Smooth muscle cell of the pulmonary artery (primary cell): Measurements from ENCODE around the gene SMIM10L1. TPM values are rescaled to one million over a fixed set of nuclear protein-coding genes. Genes with fewer than 3 reads are reported as not detected.

Source experiments
- total RNA-seq: library from RNA; depleted of rRNA; stranded (reverse); fragments of >200 nt; gene quantifications from 2 replicates; pipeline ENCODE4 v1.2.3, GENCODE V29; 2014

SMIM10L1 gene
- total RNA-seq, result 5.1 and 6.0 TPM in 2 replicates

DNA sequence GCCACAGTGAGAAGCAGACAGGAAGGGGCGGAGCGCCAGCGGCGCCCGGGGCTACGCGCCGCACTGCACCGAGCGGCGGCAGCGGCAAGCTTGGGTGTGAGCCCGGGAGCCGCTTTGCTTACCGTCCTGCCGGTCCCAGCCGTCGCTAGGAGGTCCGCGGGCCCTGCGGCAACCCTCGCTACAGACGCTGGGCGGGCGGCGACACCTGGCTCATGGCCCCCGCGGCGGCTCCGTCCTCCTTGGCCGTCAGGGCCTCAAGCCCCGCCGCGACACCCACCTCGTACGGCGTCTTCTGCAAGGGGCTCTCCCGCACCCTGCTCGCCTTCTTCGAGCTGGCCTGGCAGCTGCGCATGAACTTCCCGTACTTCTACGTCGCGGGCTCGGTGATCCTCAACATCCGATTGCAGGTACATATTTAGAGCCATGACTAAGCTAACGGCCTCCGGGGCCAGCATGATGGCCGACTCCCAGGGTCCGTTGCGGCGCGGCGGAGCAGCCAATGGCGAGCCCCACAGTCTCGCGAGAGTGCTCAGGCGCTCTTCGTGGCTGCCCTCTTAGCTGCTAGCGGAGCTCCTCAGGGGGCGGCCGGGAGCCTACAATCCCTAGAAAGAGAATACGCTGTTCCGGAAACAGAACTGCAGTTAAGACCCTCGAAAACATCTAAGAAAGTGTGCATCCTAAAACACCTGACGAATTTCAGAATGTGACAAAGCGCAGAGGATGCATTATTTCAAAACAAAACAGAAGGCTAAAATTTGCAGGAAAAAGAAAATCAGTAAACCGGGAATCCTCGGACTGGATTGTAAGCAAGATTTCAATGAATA lies at the start of gene SMIM10L1:
Gene SMIM10L1, plus strand, starts transcription at position 50 of the 824 bp plus-strand sequence. Its CDS starts 163 bp downstream, at position 213.

GRCh38 chr12:11134305-11134704 lies 36.7 kb upstream of the SMIM10L1 start, which contains the start of gene TAS2R30:
TSS of gene TAS2R30 (minus strand) at chr12:11134644. CDS start at chr12:11134244, 400 bp downstream.

GRCh38 chr12:11186837-11187236 lies 15.8 kb downstream of the SMIM10L1 start, which contains the start of gene TAS2R42:
TSS of gene TAS2R42 (minus strand) at chr12:11186937. CDS start at chr12:11186937, 0 bp downstream.

Other genes starting within 250 kb of the SMIM10L1 start
- not detected in 2 replicates for gene PRH2, start 242.0 kb upstream of the SMIM10L1 start, total RNA-seq
- 2.6 and 4.3 TPM in 2 replicates for gene TAS2R14, start 231.9 kb upstream of the SMIM10L1 start, total RNA-seq
- 2.9 and 6.5 TPM in 2 replicates for gene TAS2R50, start 184.3 kb upstream of the SMIM10L1 start, total RNA-seq
- gene TAS2R20, start 172.9 kb upstream of the SMIM10L1 start, total RNA-seq, result 3.8 and 7.2 TPM in 2 replicates
- 5.1 and 9.1 TPM in 2 replicates for gene TAS2R19, start 148.6 kb upstream of the SMIM10L1 start, total RNA-seq
- gene TAS2R31, start 139.8 kb upstream of the SMIM10L1 start, total RNA-seq, result 3.7 and 6.7 TPM in 2 replicates
- gene TAS2R46, start 108.9 kb upstream of the SMIM10L1 start, total RNA-seq, result 2.6 and 4.8 TPM in 2 replicates
- gene TAS2R43, start 78.9 kb upstream of the SMIM10L1 start, total RNA-seq, result 2.1 TPM in 1 of 2 replicates, not detected in the other
- gene TAS2R30, start 36.5 kb upstream of the SMIM10L1 start, total RNA-seq, result 5.4 and 7.5 TPM in 2 replicates
- not detected in 2 replicates for gene TAS2R42, start 15.7 kb downstream of the SMIM10L1 start, total RNA-seq
- gene PRB3, start 98.5 kb downstream of the SMIM10L1 start, total RNA-seq, result not detected in 2 replicates
- gene PRB4, start 139.2 kb downstream of the SMIM10L1 start, total RNA-seq, result not detected in 2 replicates
- gene PRB2, start 224.4 kb downstream of the SMIM10L1 start, total RNA-seq, result not detected in 2 replicates